Left kidney (tissue), 2 donors: ENCODE results near the gene MON2. TPM values are rescaled to one million over a fixed set of nuclear protein-coding genes. Genes with fewer than 3 reads are reported as not detected.

Experiments
- DNase-seq: peaks from one replicate; pipeline ENCODE4 v3.0.0-alpha.2; 2013
- polyA plus RNA-seq: library from polyadenylated mRNA; unstranded; fragments of 120-200 nt; gene quantifications from one replicate; pipeline ENCODE4 v1.2.1, GENCODE V29; 2013; ENCODE audit not compliant: insufficient read length

MON2 gene
- polyA plus RNA-seq, 1 donor, result 82.1 TPM

- DNase-seq, result no peak
These were observed 146.5 kb downstream of the MON2 start for GRCh38 chr12:62613081-62613480.

GRCh38 chr12:62618319-62618718 is 151.7 kb downstream of the MON2 start:
- no peak for DNase-seq

- DNase-seq, result no peak
These were observed 152.3 kb downstream of the MON2 start for GRCh38 chr12:62618930-62619329.

- no peak for DNase-seq
These were observed 154.5 kb downstream of the MON2 start for GRCh38 chr12:62621101-62621638.

DNA sequence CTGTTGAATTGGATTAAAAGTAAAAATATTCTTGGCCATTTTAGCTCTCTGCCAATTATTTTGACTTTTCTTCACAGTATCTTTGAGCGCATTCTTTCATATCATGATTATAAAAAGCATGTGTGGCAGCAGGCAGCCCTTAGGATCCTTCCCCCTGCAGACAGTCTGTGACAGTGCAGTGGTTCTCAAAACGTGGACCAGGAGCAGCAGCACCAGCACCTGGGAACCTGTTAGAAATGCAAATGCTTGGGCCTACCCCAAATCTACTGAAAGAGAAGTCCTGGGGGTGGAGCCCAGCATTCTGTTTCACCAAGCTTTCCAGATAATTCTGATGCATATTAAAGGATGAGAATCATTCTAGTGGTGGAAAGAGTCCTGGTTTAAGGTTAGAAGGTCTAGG is 155.6 kb downstream of the MON2 start:
- DNase-seq, result no peak

GRCh38 chr12:62625228-62625627 is 158.6 kb downstream of the MON2 start:
- peak; percentile 31 for DNase-seq

DNA sequence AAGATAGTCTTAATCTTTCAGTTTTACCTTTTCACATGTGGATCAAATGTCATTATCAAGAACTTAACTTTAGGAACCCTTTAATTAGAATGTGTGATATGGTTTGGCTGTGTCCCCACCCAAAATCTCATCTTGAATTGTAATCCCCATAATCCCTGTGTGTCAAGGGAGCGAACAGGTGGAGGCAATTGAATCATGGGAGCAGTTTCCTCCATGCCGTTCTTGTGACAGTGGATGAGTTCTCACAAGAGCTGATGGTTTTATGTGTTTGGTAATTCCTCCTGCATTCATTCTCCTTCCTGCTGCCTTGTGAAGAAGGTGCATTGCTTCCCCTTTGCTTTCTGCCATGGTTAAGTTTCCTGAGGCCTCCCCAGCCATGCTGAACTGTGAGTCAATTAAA is 160.6 kb downstream of the MON2 start:
- DNase-seq, result no peak

DNA sequence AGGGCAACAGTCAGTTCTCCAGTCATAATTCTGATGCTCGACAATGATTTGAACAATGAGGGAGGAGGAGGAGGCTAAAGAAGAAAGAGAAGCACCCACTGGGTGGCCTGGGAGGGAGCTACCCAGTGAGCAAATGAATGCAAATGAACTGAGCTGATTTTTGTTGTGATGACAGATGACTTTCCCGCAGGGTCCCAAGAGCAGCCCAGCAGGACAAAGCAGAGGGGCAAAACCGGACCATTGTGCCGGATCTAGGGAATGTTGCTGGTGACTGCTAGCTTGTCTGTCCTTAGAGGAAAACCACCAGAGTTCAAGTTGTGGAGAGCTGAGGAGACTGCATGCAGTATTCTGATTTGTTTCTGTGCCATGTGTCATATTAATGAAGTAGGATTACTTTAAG is 162.8 kb downstream of the MON2 start:
- no peak for DNase-seq

GRCh38 chr12:62629971-62630739 is 163.5 kb downstream of the MON2 start:
- DNase-seq, result no peak

DNA sequence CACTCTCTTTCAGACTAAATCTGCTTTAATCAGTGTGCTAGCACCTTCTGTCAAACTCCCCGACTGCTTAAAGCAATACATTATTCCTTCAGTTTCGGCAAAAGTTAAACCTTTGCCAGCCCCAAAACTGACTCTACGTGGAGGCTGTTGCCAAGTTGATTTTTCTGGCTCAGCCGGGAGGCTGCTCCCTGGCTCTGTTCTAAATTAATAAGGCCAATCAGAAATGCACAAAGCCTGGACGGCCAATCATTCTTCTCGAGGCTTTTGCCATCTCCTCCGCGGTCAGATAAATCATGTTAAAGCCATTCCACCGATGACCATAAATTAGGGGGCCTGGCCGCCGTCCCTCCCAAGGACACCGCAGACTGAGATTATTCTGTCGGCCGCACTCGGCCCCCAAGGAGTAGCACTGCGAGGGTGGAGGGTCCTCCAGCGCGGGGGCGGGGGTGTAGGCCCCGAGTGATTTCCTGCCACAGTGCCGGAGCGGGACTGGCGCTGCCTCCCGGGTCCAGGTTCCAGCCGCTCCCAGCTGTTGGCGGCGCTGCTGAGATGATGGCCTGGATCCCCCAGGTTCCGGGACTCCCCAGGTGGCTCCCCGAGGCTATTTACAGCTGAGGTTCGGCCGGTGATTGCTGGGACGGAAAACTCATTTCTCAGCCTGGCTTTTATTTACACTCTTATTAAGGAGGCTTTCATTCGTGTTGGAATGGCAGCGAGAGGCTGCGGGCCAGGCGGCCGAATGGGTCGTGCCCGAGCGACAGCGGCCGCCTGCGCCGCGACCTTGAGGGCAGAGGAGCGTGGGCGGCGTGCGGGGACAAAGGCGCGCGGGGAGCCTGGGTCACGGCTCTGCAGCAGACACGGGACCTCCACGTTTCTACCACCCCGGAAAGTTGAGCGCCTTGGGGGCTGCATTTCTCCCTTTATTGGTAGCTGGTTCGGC is 165.1 kb downstream of the MON2 start:
- DNase-seq, result peak; percentile 64

DNA sequence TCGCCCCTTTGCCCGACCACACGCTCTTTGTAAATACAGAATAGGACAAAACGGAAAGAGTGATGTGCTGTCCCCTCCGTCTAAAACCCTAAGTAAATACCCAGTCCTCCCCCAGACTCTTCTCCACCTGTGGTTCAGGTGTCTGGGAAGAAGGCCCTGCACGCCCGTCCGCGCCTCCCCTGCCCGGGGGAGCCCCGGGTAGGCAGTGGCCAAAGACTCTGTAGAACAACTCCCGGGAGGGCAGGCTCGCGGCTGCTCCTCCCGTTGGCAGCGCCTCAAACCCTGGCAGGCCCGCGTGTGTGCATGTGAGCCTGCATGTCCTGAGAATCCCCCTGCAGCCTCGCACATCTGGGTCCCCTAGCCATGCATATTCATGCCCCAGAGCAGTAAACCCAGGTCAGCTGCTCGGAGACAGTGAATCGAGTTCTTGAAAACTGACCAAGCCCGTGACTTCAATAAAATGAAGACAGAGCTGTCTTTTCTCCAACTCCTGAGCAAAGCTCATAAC is 165.8 kb downstream of the MON2 start:
- peak; percentile 21 for DNase-seq

- no peak for DNase-seq
These were observed 169.0 kb downstream of the MON2 start for GRCh38 chr12:62635649-62636048.

- DNase-seq, result no peak
These were observed 171.1 kb downstream of the MON2 start for GRCh38 chr12:62637679-62638078.

DNA sequence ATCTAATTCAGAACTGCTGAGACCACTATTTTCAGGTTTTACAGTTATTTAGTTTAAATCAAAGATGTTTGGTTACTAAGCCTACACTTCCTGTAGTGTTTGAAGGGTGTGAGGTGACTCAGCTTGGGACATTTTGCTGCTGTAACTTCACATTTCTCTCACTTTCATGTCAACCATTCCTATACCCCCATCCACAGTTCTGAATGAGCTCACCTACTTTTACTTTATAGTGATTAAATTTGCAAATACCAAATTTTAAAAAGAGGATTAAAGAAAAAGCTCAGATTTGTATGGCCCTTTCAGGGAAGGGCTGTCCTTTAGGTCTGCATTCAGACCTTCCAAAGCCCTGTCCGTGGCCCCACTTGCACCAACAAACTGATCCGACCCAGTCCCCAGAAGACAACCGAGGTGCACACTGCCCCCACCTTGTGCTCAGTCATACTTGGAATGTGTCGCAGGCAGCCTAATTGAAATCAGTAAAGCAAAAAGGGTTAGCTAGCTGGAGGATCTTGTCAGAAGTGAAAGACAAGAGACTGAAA is 174.4 kb downstream of the MON2 start:
- DNase-seq, result no peak

- no peak for DNase-seq
These were observed 175.9 kb downstream of the MON2 start for GRCh38 chr12:62642486-62642885.

GRCh38 chr12:62643486-62643885 is 176.9 kb downstream of the MON2 start:
- DNase-seq, result no peak

DNA sequence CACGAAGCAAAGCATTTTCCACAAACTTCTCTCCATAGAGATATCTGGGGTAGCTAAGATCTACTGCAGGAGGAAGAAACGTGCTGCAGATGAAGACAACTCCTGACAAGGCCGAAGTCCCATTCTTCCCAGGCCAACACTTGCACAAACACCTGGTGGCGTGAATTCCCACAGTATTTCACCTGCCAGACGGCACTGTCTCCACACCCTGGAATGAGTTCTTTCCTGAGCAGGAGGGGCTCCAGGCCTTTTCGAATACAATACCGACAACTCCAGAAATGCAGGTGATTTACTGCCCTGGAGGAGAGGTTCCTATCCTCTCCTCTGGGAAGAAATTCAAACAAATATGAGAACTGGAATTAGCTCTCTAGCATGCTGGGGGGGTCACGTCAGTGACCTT is 179.9 kb downstream of the MON2 start:
- no peak for DNase-seq

- no peak for DNase-seq
These were observed 181.0 kb downstream of the MON2 start for GRCh38 chr12:62647586-62647985.

DNA sequence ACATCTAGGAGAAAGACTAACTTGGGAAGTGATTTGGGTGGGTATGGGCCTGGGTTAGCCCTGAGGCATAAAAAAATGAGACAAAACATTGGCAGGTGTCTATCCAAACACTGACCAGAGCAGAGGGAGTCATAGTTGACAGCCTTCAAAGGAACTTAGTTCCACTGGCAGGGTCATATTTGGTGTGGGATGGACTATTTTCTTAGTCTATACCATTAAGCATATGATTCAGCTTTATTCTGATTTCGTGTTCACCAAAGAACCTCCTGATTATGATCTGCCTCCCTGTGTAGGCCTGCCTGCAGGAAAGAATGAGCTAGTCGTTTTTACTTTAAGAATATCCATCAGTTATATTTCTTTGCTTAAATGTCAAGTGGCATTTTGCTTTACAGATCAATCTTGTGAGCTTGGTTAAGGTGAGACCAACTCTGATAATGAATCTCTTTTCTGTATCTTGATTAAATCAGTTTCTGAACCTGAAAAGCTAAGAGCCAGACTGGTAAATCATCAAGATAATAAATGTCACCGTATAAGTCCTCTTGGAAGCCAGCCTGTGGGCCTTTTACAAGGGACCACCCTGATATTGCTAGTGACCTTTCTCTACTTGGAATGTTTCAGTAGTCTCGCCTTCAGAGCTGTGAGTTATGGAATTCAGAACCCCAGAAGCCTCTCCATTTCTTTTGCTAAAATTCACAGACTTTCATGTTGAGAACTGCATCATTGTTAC is 182.9 kb downstream of the MON2 start:
- DNase-seq, result no peak
